Measurements from ENCODE around the gene TRIM2.

DNA sequence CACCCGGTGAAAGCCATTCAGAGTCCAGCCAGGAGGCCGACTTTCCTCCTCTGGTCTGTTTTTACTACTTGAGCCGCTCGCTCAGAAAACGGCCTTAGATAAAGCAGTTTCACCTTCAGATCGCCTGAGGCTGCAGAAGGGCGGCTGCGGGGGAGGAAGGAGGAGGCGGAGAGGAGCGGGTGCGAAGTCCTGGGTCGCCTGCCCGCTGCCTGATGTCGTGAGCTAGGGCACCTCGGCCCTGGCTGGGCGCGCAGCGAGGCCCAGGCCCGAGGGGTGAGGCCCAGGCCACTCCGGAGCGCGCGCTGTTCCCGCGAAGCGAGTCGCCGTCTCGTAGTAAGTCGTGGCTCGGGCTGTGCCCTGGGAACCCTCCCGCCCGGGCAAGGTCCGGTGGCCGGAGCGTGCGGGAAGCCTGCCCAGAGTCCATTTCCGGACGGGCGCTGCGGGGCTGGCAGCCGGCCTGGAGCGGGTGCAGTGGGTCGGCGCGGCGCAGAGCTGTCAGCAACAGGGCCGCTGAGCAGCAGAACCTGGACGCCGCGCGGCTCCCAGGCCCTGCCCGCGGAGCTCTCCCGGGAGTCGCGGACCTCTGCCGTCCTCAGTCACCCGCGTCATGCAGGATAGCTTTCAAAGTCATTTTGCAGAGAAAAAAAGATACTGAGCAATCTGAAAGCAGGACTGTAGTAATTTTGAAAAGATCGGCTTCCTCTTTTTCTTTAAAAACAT lies 18.6 kb downstream of the TRIM2 start:
- TF ChIP-seq, protein P1, sequence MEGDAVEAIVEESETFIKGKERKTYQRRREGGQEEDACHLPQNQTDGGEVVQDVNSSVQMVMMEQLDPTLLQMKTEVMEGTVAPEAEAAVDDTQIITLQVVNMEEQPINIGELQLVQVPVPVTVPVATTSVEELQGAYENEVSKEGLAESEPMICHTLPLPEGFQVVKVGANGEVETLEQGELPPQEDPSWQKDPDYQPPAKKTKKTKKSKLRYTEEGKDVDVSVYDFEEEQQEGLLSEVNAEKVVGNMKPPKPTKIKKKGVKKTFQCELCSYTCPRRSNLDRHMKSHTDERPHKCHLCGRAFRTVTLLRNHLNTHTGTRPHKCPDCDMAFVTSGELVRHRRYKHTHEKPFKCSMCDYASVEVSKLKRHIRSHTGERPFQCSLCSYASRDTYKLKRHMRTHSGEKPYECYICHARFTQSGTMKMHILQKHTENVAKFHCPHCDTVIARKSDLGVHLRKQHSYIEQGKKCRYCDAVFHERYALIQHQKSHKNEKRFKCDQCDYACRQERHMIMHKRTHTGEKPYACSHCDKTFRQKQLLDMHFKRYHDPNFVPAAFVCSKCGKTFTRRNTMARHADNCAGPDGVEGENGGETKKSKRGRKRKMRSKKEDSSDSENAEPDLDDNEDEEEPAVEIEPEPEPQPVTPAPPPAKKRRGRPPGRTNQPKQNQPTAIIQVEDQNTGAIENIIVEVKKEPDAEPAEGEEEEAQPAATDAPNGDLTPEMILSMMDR (IDR thresholded peaks at IDR 0.05; ENCODE audit: low read length) = no peak
- TF ChIP-seq EZH2 (optimal IDR thresholded peaks at IDR 0.05; ENCODE audit: low read depth, low read length) = no peak
